Panc1 (cell line): Measurements from ENCODE around the gene EVX2. TPM values are rescaled to one million over a fixed set of nuclear protein-coding genes. Genes with fewer than 3 reads are reported as not detected.

ENCODE experiments used
- ATAC-seq: fragments of 200-7000 bp; cut with Tn5 transposase; 2 replicates; pipeline ENCODE4 v1.9.1; 2020; ENCODE audit warnings: mild to moderate bottlenecking, moderate library complexity
- BruUV-seq: library from RNA; stranded (reverse); fragments of 400-500 nt; replicated peaks from 2 replicates; lab custom pipeline; 2021; lab: Mats Ljungman, UMichigan
- CTCF ChIA-PET: fragments of 300-600 bp; sonication (Branson Sonifier 250); formaldehyde crosslinking; loops from one replicate; lab custom pipeline; 2022; ENCODE audit warnings: antibody characterized with exemption; lab: Charles Lee
- POLR2A ChIA-PET: fragments of 300-600 bp; sonication (Branson Sonifier 250); formaldehyde crosslinking; loops from one replicate; lab custom pipeline; 2022; ENCODE audit warnings: antibody characterized with exemption; lab: Charles Lee
- DNase-seq: peaks from one replicate; pipeline ENCODE4 v3.0.0-alpha.2; 2010; ENCODE audit warnings: low read depth, low spot score
- H3K27ac ChIP-seq: 2 replicates; pipeline ENCODE4 v1.5.1; 2011; ENCODE audit warnings: mild to moderate bottlenecking, low read length, inconsistent platforms
- H3K27me3 ChIP-seq: fragments of 200-500 bp; sonication (Bioruptor generic); 2 replicates; pipeline ENCODE4 v1.6.0; 2014; ENCODE audit warnings: low read length, inconsistent platforms; ENCODE audit not compliant: control insufficient read depth, insufficient read depth
- H3K36me3 ChIP-seq: fragments of 200-500 bp; sonication (Bioruptor generic); 2 replicates; pipeline ENCODE4 v1.5.1; 2014; ENCODE audit warnings: inconsistent platforms, mild to moderate bottlenecking, low read length, moderate library complexity; ENCODE audit not compliant: control insufficient read depth, insufficient read depth
- H3K4me1 ChIP-seq: 2 replicates; pipeline ENCODE4 v1.5.1; 2011; ENCODE audit warnings: inconsistent platforms, mild to moderate bottlenecking, low read length, moderate library complexity; ENCODE audit not compliant: control insufficient read depth, insufficient read depth
- H3K4me3 ChIP-seq, 2 experiments: 2 replicates each; pipeline ENCODE4 v1.5.1; 2011 to 2012; ENCODE audit warnings: low read depth in 2 of 2, low read length in 2 of 2, mild to moderate bottlenecking in 2 of 2, inconsistent platforms in 1 of 2, moderate library complexity in 1 of 2
- H3K9me3 ChIP-seq: fragments of 200-500 bp; sonication (Bioruptor generic); 2 replicates; pipeline ENCODE4 v1.5.1; 2014; ENCODE audit warnings: low read depth, mild to moderate bottlenecking, inconsistent platforms, low read length, moderate library complexity; ENCODE audit not compliant: control insufficient read depth, insufficient read depth
- CTCF ChIP-seq: fragments of 450-650 bp; IDR thresholded peaks from 2 replicates; pipeline ENCODE4 v1.5.1; 2017; ENCODE audit warnings: mild to moderate bottlenecking
- POLR2AphosphoS5 ChIP-seq: IDR thresholded peaks from 2 replicates; pipeline ENCODE4 v1.6.1; 2012; ENCODE audit warnings: mild to moderate bottlenecking, low read depth, low read length, moderate library complexity
- REST ChIP-seq, 2 experiments: IDR thresholded peaks; 2 replicates each; pipeline ENCODE4 v1.6.1; 2011 to 2012; ENCODE audit warnings: low read depth in 2 of 2, control low read depth in 1 of 2, low read length in 1 of 2, mild to moderate bottlenecking in 1 of 2, moderate library complexity in 1 of 2; ENCODE audit not compliant: insufficient read depth in 1 of 2
- SIN3A ChIP-seq: IDR thresholded peaks from 2 replicates; pipeline ENCODE4 v1.6.1; 2012; ENCODE audit warnings: low read depth, mild to moderate bottlenecking, low read length, moderate library complexity, borderline replicate concordance; ENCODE audit not compliant: insufficient read depth
- TCF7L2 ChIP-seq: IDR thresholded peaks from 2 replicates; pipeline ENCODE4 v1.6.1; 2011; ENCODE audit warnings: mild to moderate bottlenecking, low read depth, low read length, inconsistent platforms
- in situ Hi-C: cut with HindIII; loops from 2 replicates; pipeline ENCODE4 v1.10.0; 2016; ENCODE audit warnings: low sequenced_read_pairs, low pct_unique_long_range_greater_than_20kb
- intact Hi-C: fragments of 100-400 bp; cut with micrococcal nuclease; formaldehyde crosslinking; loops from one replicate; pipeline ENCODE4 v1.10.0; 2022; ENCODE audit not compliant: unreplicated experiment
- total RNA-seq: library from RNA; stranded (reverse); gene quantifications from one replicate; pipeline ENCODE4 v1.2.1, GENCODE V29; 2021; ENCODE audit not compliant: unreplicated experiment

EVX2 gene
- total RNA-seq, 1 experiment from 2014 or later = not detected

GRCh38 chr2:176128172-176128981 is 44.6 kb upstream of the EVX2 start:
- H3K9me3 ChIP-seq = no peaks in the 10 kb centered on the region
- no peaks in the 10 kb centered on the region for H3K27me3 ChIP-seq
- peaks cover 13% of the 10 kb centered on the region for H3K4me1 ChIP-seq
- intact Hi-C loops = loop anchor here (5.0 to 10.0 kb wide), 4 partner anchors 524 to 1034 kb away; no protein-coding TSS in a partner anchor
- POLR2A ChIA-PET = no interaction called here
- H3K27ac ChIP-seq = no peak overlapping the region
- H3K36me3 ChIP-seq = no peaks in the 10 kb centered on the region
- no TSS peak for BruUV-seq
- ATAC-seq = no peak
- DNase-seq = no peak
- TF ChIP-seq CTCF (no peak), REST (IDR thresholded peaks at IDR 0.05; ENCODE audit: insufficient read depth in 1 of 2, low read depth in 2 of 2, low read length in 1 of 2) (no peak), TCF7L2 (no peak), SIN3A (no peak), POLR2AphosphoS5 (no peak)
- CTCF ChIA-PET = interaction anchor here (0.6 kb wide), 2 partner anchors 63 to 425 kb away, joined by 3 to 6 read pairs; no protein-coding TSS in a partner anchor
- H3K4me3 ChIP-seq = no peak overlapping the region
- in situ Hi-C loops = no loop called here

GRCh38 chr2:176127774-176128072 is 44.0 kb upstream of the EVX2 start:
- in situ Hi-C loops = no loop called here
- ChIA-PET POLR2A (no interaction called here), CTCF (interaction anchor here (0.6 kb wide), 1 partner anchor 64 kb away, joined by 6 read pairs; no protein-coding TSS in a partner anchor)
- H3K9me3 ChIP-seq = no peaks in the 10 kb centered on the region
- no peaks in the 10 kb centered on the region for H3K36me3 ChIP-seq
- ATAC-seq = no peak
- no peaks in the 10 kb centered on the region for H3K27me3 ChIP-seq
- no peak for DNase-seq
- no peak overlapping the region for H3K27ac ChIP-seq
- peaks cover 7% of the 10 kb centered on the region for H3K4me1 ChIP-seq
- intact Hi-C loops = loop anchor here (2.0 to 10.0 kb wide), 5 partner anchors 511 to 1035 kb away; no protein-coding TSS in a partner anchor
- no TSS peak for BruUV-seq
- no peak overlapping the region for H3K4me3 ChIP-seq
- TF ChIP-seq CTCF (no peak), POLR2AphosphoS5 (no peak), REST (IDR thresholded peaks at IDR 0.05; ENCODE audit: insufficient read depth in 1 of 2, low read depth in 2 of 2, low read length in 1 of 2) (no peak), SIN3A (no peak), TCF7L2 (no peak)
